ENCODE data around the gene ORC6.

The ORC6 gene

GRCh38 chr16:46701615-46702014 is 12.2 kb downstream of the ORC6 start:
- DNase-seq: no peak

GRCh38 chr16:46702030-46702429 is 12.6 kb downstream of the ORC6 start:
- DNase-seq: no peak

- no peak for DNase-seq
Measured at GRCh38 chr16:46706642-46707041, 17.2 kb downstream of the ORC6 start.

- DNase-seq: no peak
Measured at GRCh38 chr16:46709469-46710005, 20.1 kb downstream of the ORC6 start.

- no peak for DNase-seq
Measured at GRCh38 chr16:46711106-46712058, 21.9 kb downstream of the ORC6 start.

- DNase-seq: no peak
Measured at GRCh38 chr16:46712911-46713310, 23.5 kb downstream of the ORC6 start.

GRCh38 chr16:46713634-46714033 is 24.2 kb downstream of the ORC6 start:
- no peak for DNase-seq

GRCh38 chr16:46714797-46715591 is 25.5 kb downstream of the ORC6 start:
- no peak for DNase-seq

- no peak for DNase-seq
Measured at GRCh38 chr16:46715769-46716305, 26.4 kb downstream of the ORC6 start.

- no peak for DNase-seq
Measured at GRCh38 chr16:46717692-46718091, 28.2 kb downstream of the ORC6 start.

GRCh38 chr16:46718214-46718613 is 28.8 kb downstream of the ORC6 start:
- DNase-seq: no peak

- no peak for DNase-seq
Measured at GRCh38 chr16:46719528-46719927, 30.1 kb downstream of the ORC6 start.

- DNase-seq: no peak
Measured at GRCh38 chr16:46720619-46721018, 31.2 kb downstream of the ORC6 start.

- DNase-seq: no peak
Measured at GRCh38 chr16:46721885-46722284, 32.4 kb downstream of the ORC6 start.

- no peak for DNase-seq
Measured at GRCh38 chr16:46727184-46727583, 37.7 kb downstream of the ORC6 start.

- DNase-seq: no peak
Measured at GRCh38 chr16:46727630-46728029, 38.2 kb downstream of the ORC6 start.

- DNase-seq: no peak
Measured at GRCh38 chr16:46728806-46729205, 39.3 kb downstream of the ORC6 start.

- DNase-seq: no peak
Measured at GRCh38 chr16:46729326-46729995, 40.0 kb downstream of the ORC6 start.

GRCh38 chr16:46730126-46730525 is 40.7 kb downstream of the ORC6 start:
- DNase-seq: no peak

- DNase-seq: no peak
Measured at GRCh38 chr16:46730801-46731690, 41.6 kb downstream of the ORC6 start.

GRCh38 chr16:46731691-46732555 is 42.5 kb downstream of the ORC6 start:
- DNase-seq: no peak

Measured in activated naive CD4-positive, alpha-beta T cell treated with Interleukin-2 at 50 U/mL for 16 hours (primary cell).